Measurements from ENCODE around the gene AFG1L.

GRCh38 chr6:108523697-108524096 lies 228.8 kb downstream of the AFG1L start:
- TF ChIP-seq, protein P1, sequence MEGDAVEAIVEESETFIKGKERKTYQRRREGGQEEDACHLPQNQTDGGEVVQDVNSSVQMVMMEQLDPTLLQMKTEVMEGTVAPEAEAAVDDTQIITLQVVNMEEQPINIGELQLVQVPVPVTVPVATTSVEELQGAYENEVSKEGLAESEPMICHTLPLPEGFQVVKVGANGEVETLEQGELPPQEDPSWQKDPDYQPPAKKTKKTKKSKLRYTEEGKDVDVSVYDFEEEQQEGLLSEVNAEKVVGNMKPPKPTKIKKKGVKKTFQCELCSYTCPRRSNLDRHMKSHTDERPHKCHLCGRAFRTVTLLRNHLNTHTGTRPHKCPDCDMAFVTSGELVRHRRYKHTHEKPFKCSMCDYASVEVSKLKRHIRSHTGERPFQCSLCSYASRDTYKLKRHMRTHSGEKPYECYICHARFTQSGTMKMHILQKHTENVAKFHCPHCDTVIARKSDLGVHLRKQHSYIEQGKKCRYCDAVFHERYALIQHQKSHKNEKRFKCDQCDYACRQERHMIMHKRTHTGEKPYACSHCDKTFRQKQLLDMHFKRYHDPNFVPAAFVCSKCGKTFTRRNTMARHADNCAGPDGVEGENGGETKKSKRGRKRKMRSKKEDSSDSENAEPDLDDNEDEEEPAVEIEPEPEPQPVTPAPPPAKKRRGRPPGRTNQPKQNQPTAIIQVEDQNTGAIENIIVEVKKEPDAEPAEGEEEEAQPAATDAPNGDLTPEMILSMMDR (IDR thresholded peaks at IDR 0.05; ENCODE audit: low read length) = no peak
- no peak for TF ChIP-seq EZH2 (IDR thresholded peaks at IDR 0.05; ENCODE audit: borderline replicate concordance, low read length)

All from OCI-LY1 (cell line).